NCI-H187 (cell line): ENCODE data around the gene CTDSPL.
"Not testable (repeated sequence)": the region's sequence is repeated elsewhere in the genome, so short reads cannot be mapped to it uniquely, and the experiment has no call there.

Source experiments
- DNase-seq, 2 experiments: peaks; one replicate each; lab custom pipeline; 2025; lab: John Stamatoyannopoulos, UW

CTDSPL gene, protein sequence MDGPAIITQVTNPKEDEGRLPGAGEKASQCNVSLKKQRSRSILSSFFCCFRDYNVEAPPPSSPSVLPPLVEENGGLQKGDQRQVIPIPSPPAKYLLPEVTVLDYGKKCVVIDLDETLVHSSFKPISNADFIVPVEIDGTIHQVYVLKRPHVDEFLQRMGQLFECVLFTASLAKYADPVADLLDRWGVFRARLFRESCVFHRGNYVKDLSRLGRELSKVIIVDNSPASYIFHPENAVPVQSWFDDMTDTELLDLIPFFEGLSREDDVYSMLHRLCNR

DNA sequence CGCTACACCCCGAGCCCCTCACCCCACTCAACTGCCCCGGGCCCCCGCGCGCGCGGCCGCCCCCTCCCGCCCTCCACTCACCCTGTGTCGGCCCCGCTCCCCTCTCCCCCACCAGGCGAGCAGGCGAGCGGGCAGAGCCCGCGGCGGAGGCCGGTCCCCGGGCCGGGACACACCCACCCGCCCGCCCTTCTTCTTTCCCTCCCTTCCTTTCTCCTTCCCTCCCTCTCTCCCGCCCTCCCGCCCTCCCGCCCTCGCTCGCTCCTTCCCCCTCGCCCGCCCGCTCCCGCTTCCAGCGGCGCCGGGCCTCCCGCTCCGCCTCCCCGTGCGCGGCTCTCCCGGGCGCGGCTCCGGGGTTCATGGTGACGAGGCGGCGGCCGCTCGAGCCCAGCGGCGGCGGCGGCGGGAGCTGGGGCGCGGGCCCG is at the start of gene CTDSPL:
CTDSPL (plus strand) TSS at position 261 of the 422 bp plus-strand sequence. CDS start 320 bp downstream, outside the sequence.
- no peak for DNase-seq

DNA sequence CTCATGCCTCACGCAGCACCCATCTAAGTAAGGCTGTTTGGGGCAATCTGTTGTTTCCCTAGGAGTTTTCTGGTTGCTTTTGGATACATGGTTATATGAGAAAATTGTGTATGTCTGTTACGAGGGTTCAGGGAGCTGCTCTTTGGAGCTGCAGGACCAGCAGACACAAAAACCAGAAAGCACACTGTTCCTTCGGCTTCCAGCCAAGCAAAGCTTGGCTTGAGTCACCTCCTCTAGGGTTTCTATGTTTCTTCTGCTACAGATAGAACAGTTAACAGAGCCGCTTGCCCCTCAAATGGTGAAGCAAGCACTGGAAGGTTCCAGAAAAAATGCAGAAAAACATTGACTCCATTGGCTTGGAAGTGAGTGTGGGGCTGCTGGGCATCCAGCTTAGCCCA is 49.2 kb upstream of the CTDSPL start:
- DNase-seq, result no peak

- no peak for DNase-seq
Measured at GRCh38 chr3:37813403-37813802, 48.3 kb upstream of the CTDSPL start.

DNA sequence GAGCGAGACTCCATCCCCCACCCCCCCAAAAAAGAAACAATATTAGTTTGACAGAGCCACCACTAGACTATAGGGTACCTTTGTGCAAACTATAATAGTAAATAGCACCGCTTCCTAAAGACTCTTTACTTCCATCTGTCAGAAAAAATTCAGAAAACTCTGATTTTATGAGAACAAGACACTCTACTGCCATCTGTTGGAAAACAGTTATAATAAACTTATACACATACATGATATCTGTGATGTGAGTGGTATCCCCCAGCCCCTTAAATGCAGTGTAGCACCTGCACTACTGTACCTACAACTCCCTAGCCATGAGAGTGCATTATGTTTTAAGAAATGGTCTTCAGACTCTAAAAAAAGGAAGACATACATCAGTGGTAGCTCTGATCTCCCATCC is 47.1 kb upstream of the CTDSPL start:
- DNase-seq, result no peak

GRCh38 chr3:37815156-37815555 is 46.5 kb upstream of the CTDSPL start:
- not testable (repeated sequence) for DNase-seq

DNA sequence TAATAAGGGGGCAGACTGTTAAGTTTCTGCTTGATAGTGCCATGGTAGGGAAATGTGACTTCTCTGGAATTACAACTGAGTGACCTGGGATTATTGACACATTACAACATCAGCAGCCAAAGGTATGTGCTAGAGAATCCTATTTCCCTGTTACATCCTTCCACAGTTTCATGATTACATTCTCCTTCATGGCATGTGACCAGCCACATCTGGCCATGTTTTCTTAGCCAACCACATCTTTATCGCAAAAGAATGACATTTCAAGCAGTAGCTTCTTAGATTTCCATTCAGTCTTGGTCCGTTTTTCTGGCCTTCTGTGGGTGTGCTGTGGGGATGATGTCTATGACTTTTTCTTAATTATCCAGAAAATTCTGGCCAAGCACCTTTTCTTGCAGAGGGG is 45.4 kb upstream of the CTDSPL start:
- no peak for DNase-seq

- DNase-seq, result no peak
Measured at GRCh38 chr3:37819591-37819990, 42.1 kb upstream of the CTDSPL start.

DNA sequence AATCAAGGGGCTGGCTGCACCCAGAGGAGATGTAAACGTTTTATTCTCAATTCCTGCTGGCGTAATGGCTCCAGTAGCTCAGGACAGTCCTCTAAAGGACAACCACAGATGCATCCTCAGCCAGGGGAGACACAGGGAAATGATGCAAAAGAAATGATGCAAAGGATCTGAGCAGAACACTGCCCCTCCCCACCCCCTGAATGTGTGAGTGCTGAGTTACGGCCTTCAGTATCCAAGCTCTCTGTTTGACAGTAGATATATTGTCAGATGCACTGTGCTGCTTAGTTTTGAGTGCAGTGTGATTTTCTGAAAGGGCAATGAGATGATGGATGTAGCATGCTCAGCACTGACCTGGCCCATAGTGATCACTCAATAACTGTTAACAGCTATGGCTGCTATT is 41.4 kb upstream of the CTDSPL start:
- DNase-seq, result no peak

- no peak for DNase-seq
Measured at GRCh38 chr3:37823189-37823588, 38.5 kb upstream of the CTDSPL start.

GRCh38 chr3:37824090-37824953 is 37.4 kb upstream of the CTDSPL start:
- DNase-seq, result no peak

- DNase-seq, result no peak
Measured at GRCh38 chr3:37824954-37825328, 36.7 kb upstream of the CTDSPL start.

GRCh38 chr3:37825744-37826400 is 35.8 kb upstream of the CTDSPL start:
- DNase-seq, result no peak

GRCh38 chr3:37826502-37826901 is 35.2 kb upstream of the CTDSPL start:
- no peak for DNase-seq

- no peak for DNase-seq
Measured at GRCh38 chr3:37826933-37827332, 34.7 kb upstream of the CTDSPL start.

GRCh38 chr3:37832480-37832879 is 29.2 kb upstream of the CTDSPL start:
- no peak for DNase-seq

DNA sequence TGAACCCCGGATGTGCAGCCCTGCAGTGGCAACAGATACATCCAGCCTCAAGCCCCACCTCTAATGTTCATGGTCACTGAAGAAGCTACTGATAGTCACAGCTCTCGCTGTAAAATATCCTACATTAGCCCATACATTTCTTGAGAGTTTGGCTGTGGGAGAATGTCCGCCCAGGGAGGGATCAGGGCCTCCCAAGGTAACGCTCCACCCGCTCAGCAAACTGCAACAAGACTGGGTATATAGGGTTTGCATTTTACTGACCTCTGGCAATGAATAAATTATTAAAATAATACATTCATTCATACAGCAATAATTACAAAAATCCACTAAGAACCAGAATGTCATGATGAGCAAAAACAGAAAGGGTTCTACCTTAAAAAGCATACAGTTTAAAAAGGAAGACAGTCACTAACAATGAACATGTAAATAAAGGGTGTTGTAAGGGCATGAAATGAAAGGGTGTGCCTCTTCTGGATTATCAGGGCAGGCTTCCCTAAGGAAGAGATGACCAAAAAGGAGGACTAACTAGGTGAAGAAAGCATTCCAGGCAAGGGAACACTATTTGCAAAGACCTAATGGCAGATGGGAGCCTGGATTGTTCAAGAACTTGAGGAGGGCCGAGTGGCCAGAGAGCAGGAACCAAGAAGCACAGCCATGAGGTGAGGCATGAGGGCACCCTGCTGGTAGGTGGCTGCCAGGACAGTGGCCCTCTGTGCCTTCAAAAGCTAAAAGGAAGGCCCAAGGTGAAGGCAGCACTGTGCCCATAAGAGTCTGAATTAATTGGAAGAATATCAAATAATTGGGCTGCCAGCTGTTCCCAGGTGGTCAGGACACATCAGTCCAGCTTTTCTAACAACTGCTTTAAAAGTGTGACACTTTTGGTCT is 28.1 kb upstream of the CTDSPL start:
- DNase-seq, result no peak

DNA sequence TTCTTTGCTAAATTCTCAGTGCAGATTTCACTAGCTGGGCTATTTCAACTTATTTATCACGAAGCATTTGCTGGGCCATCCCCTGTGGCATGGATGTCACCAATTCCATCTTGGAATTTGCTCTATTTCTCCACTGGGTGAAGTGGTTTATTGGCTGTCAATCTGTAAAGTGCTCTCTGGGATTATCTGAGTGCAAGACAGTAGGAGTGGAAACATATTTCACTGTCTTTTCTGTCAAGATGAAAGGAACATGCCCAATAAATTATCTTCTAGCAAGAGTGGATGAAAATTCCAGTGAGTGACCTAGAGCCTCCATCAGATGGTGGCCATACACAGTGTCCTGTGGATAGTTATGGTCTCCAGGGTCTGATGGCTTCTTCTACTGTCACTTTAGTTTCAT is 25.1 kb upstream of the CTDSPL start:
- no peak for DNase-seq

GRCh38 chr3:37847689-37848088 is 14.0 kb upstream of the CTDSPL start:
- no peak for DNase-seq

GRCh38 chr3:37849146-37849923 is 12.3 kb upstream of the CTDSPL start:
- DNase-seq, result no peak

DNA sequence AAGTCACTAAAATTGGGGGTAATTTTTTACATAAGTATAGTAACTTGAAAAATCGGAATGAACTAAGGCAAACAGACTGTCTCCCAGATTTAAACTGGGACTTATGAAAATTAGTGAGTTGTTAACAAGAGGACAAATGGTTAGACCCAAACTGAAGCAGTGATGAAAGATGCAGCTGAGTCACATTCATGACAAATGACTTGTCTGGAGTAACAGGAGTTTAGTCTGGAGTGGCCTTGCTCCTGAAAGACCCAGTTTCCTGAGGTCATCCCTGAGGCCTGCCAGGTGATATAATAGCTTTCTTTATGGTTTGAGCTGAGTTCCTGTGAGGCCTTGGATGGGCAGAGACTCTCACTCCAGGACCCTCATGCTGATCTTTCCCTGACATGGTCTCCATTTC is 9.6 kb upstream of the CTDSPL start:
- DNase-seq, result no peak

DNA sequence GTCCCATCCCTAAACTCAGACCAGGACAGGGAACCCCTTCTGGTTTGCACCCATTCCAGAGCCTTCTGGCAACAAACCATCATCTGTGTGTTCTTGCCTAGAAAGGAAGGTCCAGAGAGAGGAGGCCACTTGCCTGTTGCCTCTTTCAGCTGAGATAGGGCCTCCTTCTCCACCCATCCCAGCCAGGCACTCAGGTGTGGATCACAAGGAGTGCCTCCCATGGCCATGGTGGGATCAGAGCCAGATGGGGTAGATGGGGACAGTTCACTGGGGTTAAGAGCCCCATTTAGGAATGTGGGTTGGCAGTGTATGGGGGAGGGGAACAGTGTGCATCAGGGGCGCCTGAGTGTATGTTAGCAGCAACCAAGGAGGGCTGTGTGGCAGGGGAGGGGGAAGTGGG is 8.9 kb upstream of the CTDSPL start:
- DNase-seq, result no peak
